Mucosa of gallbladder (tissue), 1 donor: Measurements from ENCODE around the gene STRN. TPM values are rescaled to one million over a fixed set of nuclear protein-coding genes. Genes with fewer than 3 reads are reported as not detected.

ENCODE experiments used
- DNase-seq: peaks from one replicate; pipeline ENCODE4 v3.0.0-alpha.2; 2020; ENCODE audit warnings: low spot score
- total RNA-seq: library from RNA; stranded (reverse); gene quantifications from one replicate; pipeline ENCODE4 v1.2.1, GENCODE V29; 2021
- donor health status: DM: no; HTN: no; CAD: no.

Gene STRN
- total RNA-seq, 1 donor from 2014 or later, result 23.8 TPM

GRCh38 chr2:36797324-36798070 is 168.8 kb downstream of the STRN start:
- DNase-seq, result no peak

Other genes with a start within 250 kb of the STRN start
- 22.4 TPM for gene HEATR5B, start 117.8 kb upstream of the STRN start, total RNA-seq
- gene GPATCH11, start 118.0 kb upstream of the STRN start, total RNA-seq, result 5.8 TPM
- 28.7 TPM for gene EIF2AK2, start 190.4 kb upstream of the STRN start, total RNA-seq
- gene SULT6B1, start 222.1 kb upstream of the STRN start, total RNA-seq, result not detected
- 45.9 TPM for gene CEBPZOS, start 230.0 kb upstream of the STRN start, total RNA-seq